KOPT-K1 (cell line): ENCODE data around the gene PVALB.

Experiments
- H3K27ac ChIP-seq: fragments of 200-600 bp; sonication (generic); 2 replicates; pipeline ENCODE4 v1.5.1; 2016; ENCODE audit warnings: antibody characterized with exemption, mild to moderate bottlenecking, low read depth, low read length; ENCODE audit not compliant: poor library complexity, severe bottlenecking
- H3K36me3 ChIP-seq: fragments of 200-600 bp; sonication (generic); 2 replicates; pipeline ENCODE4 v1.5.1; 2017; ENCODE audit warnings: antibody characterized with exemption, mild to moderate bottlenecking, low read length, moderate library complexity; ENCODE audit not compliant: insufficient read depth
- H3K9me3 ChIP-seq: fragments of 200-600 bp; sonication (generic); 2 replicates; pipeline ENCODE4 v1.5.1; 2017; ENCODE audit warnings: antibody characterized with exemption, low read length, mild to moderate bottlenecking; ENCODE audit not compliant: insufficient read depth, poor library complexity, severe bottlenecking

PVALB gene

GRCh38 chr22:36753120-36753802, 63.6 kb downstream of the PVALB start:
- no peak overlapping the region for H3K27ac ChIP-seq
- H3K9me3 ChIP-seq = no peaks in the 10 kb centered on the region
- H3K36me3 ChIP-seq = no peaks in the 10 kb centered on the region
